ENCODE data around the gene SIRT2. TPM values are rescaled to one million over a fixed set of nuclear protein-coding genes. Genes with fewer than 3 reads are reported as not detected.

SIRT2 gene
- total RNA-seq, 2 experiments from 2014 or later = 45.2 to 47.1 TPM

GRCh38 chr19:38917516-38917915, 18.1 kb upstream of the SIRT2 start:
- Mint-ChIP-seq H3K27ac (peak overlapping the region; percentile 44), H3K4me3 (no peak overlapping the region), H3K27me3 (no peaks in the 10 kb centered on the region), H3K36me3 (ENCODE audit: low read depth) (peaks cover 7% of the 10 kb centered on the region), H3K9me3 (no peaks in the 10 kb centered on the region), H3K4me1 (peaks cover 2% of the 10 kb centered on the region)
- ChIA-PET POLR2A (no interaction called here), CTCF (interaction anchor here (0.8 to 1.1 kb wide), 2 partner anchors 10 to 13 kb away, joined by 3 to 4 read pairs; partner anchors contain the start of genes MRPS12 and SARS2)
- DNase-seq = no peak

DNA sequence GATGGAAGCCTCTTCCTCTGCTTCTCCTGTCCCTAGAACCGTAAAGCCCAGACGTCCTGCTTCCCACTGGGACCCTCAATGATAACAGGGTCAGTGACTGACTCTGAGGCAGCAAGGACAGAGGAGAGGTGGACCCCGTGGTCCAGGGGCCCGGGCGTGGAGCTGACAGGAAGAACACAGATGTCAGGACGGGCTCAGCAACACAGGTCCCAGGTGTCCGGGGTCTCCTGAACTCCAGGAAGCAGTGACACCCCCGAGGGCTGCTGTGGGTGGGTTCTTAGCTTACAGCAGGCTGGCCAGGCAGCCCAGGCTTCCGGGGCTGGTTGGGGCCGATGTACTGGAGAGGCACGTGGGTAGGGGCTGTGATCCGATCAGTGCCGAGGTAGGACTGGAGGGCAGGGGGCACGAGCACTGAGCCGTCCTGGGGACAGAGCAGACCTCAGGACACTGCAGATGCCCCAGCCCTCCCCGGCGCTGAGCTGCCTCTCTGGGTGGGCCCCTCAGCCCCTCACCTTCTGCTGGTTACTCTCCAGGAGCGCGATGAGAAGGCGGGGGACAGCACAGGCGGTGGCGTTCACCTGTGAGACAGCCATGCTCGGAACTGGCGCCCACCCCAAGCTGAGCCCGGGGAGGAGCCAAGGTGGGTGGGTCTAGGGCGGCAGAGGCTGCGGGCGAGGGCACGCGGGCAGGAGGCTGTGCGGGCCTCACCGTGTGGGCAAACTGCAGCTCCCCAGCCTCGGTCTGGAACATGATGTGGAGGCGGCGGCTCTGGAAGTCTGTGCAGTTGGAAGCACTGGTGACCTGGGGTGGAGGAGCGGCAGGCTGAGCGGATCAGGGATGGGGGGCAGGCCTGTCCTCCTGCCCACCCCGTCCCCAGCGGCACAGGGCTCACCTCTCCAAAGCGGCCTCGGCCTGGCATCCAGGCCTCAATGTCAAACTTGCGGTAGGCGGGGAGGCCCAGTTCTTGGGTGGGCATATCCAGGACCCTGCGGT, 16.2 kb upstream of the SIRT2 start:
- CTCF ChIA-PET = interaction anchor here (0.6 to 1.3 kb wide), 4 partner anchors 9 to 17 kb away, joined by 3 to 6 read pairs (median 4); no protein-coding TSS in a partner anchor
- H3K9me3 Mint-ChIP-seq = no peaks in the 10 kb centered on the region
- POLR2A ChIA-PET = no interaction called here

DNA sequence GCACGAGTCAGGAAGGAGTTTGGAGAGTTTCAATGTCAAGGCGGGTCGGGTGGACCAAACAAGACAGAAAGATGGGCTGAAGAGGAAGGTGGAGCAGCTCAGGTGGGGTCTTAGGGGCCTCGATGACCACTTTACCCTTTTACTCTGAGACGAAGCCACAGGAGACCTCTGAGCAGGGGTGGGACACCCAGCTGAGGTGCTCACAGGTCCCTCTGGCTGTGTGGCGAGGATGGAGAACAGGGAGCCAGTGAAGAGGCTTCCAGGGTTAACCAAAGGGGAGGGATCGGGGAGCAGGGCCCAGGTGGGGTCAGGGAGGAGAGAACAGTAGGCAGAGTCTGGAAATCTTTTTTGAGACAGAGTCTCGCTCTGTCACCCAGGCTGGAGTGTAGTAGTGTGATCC, 14.5 kb upstream of the SIRT2 start:
- ChIA-PET POLR2A (interaction anchor here (0.5 kb wide), 1 partner anchor 123 kb away, joined by 3 read pairs; no protein-coding TSS in a partner anchor), CTCF (interaction anchor here (1.1 to 1.3 kb wide), 3 partner anchors 17 to 144 kb away, joined by 3 to 4 read pairs (median 3); partner anchors contain the start of genes MRPS12 and SARS2)
- H3K4me1 Mint-ChIP-seq = peaks cover 5% of the 10 kb centered on the region
- H3K27me3 Mint-ChIP-seq = no peaks in the 10 kb centered on the region
- H3K4me3 Mint-ChIP-seq = no peak overlapping the region
- H3K36me3 Mint-ChIP-seq (ENCODE audit: low read depth) = peaks cover 11% of the 10 kb centered on the region
- no peak overlapping the region for H3K27ac Mint-ChIP-seq
- H3K9me3 Mint-ChIP-seq = no peaks in the 10 kb centered on the region
- no peak for DNase-seq

More for the DNA sequence above, 16.2 kb upstream of the SIRT2 start:
- H3K36me3 Mint-ChIP-seq (ENCODE audit: low read depth) = peaks cover 6% of the 10 kb centered on the region
- peaks cover 2% of the 10 kb centered on the region for H3K4me1 Mint-ChIP-seq
- DNase-seq = no peak
- H3K4me3 Mint-ChIP-seq = no peak overlapping the region
- no peak overlapping the region for H3K27ac Mint-ChIP-seq
- H3K27me3 Mint-ChIP-seq = no peaks in the 10 kb centered on the region

- peak overlapping the region; percentile 15 for H3K27ac Mint-ChIP-seq
- H3K27me3 Mint-ChIP-seq = no peaks in the 10 kb centered on the region
- H3K4me1 Mint-ChIP-seq = peaks cover 11% of the 10 kb centered on the region
- ChIA-PET CTCF (interaction anchor here (0.9 to 1.5 kb wide), 3 partner anchors 10 to 21 kb away, joined by 3 to 4 read pairs (median 4); partner anchors contain the start of genes MRPS12 and SARS2), POLR2A (no interaction called here)
- H3K4me3 Mint-ChIP-seq = no peak overlapping the region
- no peaks in the 10 kb centered on the region for H3K9me3 Mint-ChIP-seq
- peaks cover 19% of the 10 kb centered on the region for H3K36me3 Mint-ChIP-seq (ENCODE audit: low read depth)
- DNase-seq = no peak
Measured at GRCh38 chr19:38912600-38913514, 13.4 kb upstream of the SIRT2 start.

GRCh38 chr19:38911388-38912001, 12.1 kb upstream of the SIRT2 start:
- Mint-ChIP-seq H3K27ac (no peak overlapping the region), H3K36me3 (ENCODE audit: low read depth) (peaks cover 32% of the 10 kb centered on the region), H3K9me3 (no peaks in the 10 kb centered on the region), H3K4me3 (no peak overlapping the region), H3K27me3 (no peaks in the 10 kb centered on the region), H3K4me1 (peaks cover 14% of the 10 kb centered on the region)
- CTCF ChIA-PET = interaction anchor here (1.4 to 1.5 kb wide), 2 partner anchors 9 to 19 kb away, joined by 3 to 6 read pairs; partner anchors contain the start of genes MRPS12 and SARS2
- POLR2A ChIA-PET = no interaction called here
- DNase-seq = no peak

GRCh38 chr19:38910488-38910887, 11.1 kb upstream of the SIRT2 start:
- DNase-seq = no peak
- H3K4me3 Mint-ChIP-seq = no peak overlapping the region
- H3K36me3 Mint-ChIP-seq (ENCODE audit: low read depth) = peaks cover 32% of the 10 kb centered on the region
- H3K4me1 Mint-ChIP-seq = peaks cover 14% of the 10 kb centered on the region
- peak overlapping the region; percentile 62 for H3K27ac Mint-ChIP-seq
- ChIA-PET CTCF (interaction anchor here (0.6 to 1.4 kb wide), 2 partner anchors 20 to 75 kb away, joined by 4 to 6 read pairs; partner anchors contain the start of genes MRPS12 and SARS2), POLR2A (no interaction called here)
- no peaks in the 10 kb centered on the region for H3K9me3 Mint-ChIP-seq
- H3K27me3 Mint-ChIP-seq = no peaks in the 10 kb centered on the region

DNA sequence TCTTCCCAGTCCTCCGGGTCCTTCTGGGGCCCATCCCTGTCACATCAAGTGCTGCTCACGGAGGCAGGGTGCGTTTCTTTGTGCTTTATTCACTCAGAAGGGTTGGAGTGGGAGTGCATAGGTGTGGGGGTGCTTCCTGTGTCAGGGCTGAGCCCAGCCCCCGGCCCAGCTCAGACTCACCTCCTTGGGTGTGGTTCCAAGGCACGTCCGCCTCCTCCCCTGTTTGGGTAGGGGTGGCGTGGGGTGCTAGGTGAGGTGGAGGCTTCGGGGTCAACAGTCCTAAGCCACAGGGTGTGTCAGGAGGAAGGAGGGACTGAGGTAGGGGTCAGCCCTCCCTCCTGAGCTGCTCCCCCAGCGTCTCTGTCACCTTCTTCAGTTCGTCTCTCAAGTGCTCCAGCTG, 9.5 kb upstream of the SIRT2 start:
- no peak overlapping the region for H3K4me3 Mint-ChIP-seq
- peaks cover 21% of the 10 kb centered on the region for H3K4me1 Mint-ChIP-seq
- peak overlapping the region; percentile 68 for H3K27ac Mint-ChIP-seq
- ChIA-PET CTCF (interaction anchor here (0.6 to 1.1 kb wide), 2 partner anchors 21 to 139 kb away, joined by 3 to 6 read pairs; no protein-coding TSS in a partner anchor), POLR2A (no interaction called here)
- H3K9me3 Mint-ChIP-seq = no peaks in the 10 kb centered on the region
- DNase-seq = no peak
- H3K36me3 Mint-ChIP-seq (ENCODE audit: low read depth) = peaks cover 41% of the 10 kb centered on the region
- no peaks in the 10 kb centered on the region for H3K27me3 Mint-ChIP-seq

DNA sequence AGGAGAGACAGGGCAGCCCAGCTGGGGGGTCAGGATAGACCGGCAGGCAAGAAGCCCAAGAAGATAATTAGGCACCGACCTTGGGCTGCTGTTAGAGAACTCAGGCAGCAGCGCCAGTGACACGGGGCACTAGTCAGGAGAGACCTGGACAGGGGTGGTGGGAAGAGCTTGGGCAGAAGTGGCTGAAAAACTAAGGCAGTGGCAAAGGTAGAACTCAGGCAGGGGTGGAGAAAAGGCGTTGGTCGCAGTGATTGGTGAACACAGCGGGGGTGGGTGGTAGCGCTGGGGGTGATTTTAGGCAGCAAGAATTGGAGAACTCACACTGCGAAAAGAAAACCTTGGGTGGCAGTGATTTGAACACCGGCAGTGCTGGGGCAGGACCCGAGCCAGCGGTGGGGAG, 8.3 kb upstream of the SIRT2 start:
- no peaks in the 10 kb centered on the region for H3K27me3 Mint-ChIP-seq
- ChIA-PET POLR2A (no interaction called here), CTCF (interaction anchor here (2.1 kb wide), 1 partner anchor 23 kb away, joined by 9 read pairs; the partner anchor contains the start of genes MRPS12 and SARS2)
- peak overlapping the region; percentile 78 for H3K27ac Mint-ChIP-seq
- no peaks in the 10 kb centered on the region for H3K9me3 Mint-ChIP-seq
- H3K4me3 Mint-ChIP-seq = no peak overlapping the region
- DNase-seq = no peak
- peaks cover 21% of the 10 kb centered on the region for H3K4me1 Mint-ChIP-seq
- peaks cover 41% of the 10 kb centered on the region for H3K36me3 Mint-ChIP-seq (ENCODE audit: low read depth)

DNA sequence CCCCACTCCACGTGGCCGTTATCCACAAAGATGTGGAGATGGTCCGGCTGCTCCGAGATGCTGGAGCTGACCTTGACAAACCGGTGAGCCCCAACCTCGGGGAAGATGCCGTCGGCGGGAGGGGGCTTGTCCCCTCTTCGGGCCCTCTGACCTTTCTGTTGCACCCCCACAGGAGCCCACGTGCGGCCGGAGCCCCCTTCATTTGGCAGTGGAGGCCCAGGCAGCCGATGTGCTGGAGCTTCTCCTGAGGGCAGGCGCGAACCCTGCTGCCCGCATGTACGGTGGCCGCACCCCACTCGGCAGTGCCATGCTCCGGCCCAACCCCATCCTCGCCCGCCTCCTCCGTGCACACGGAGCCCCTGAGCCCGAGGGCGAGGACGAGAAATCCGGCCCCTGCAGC, 7.8 kb upstream of the SIRT2 start:
- Mint-ChIP-seq H3K4me3 (no peak overlapping the region), H3K4me1 (peaks cover 22% of the 10 kb centered on the region), H3K36me3 (ENCODE audit: low read depth) (peaks cover 42% of the 10 kb centered on the region), H3K27ac (no peak overlapping the region), H3K27me3 (no peaks in the 10 kb centered on the region), H3K9me3 (no peaks in the 10 kb centered on the region)
- ChIA-PET CTCF (interaction anchor here (2.0 to 2.1 kb wide), 2 partner anchors 8 to 23 kb away, joined by 6 to 9 read pairs; partner anchors contain the start of genes MRPS12 and SARS2), POLR2A (no interaction called here)
- DNase-seq = no peak

DNA sequence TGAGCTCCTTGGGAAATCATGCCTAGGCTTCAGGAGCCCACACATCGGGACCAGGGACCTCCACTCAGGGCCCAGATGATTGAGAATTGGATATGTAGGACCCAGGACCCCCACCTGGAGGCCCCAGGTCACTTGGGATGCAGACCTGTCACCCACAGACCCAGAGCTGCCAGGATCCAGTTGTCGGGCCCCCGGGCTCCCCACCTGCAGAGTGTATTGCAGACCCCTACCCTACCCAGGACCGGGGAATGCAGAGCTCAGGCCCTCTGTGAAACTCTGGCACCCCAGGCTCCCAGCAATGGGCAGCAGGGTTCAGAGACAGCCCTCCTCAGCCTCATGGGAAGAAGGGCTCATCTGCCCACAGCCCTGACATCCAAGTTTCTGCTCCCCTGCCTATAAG, 6.2 kb upstream of the SIRT2 start:
- DNase-seq = no peak
- ChIA-PET CTCF (interaction anchor here (0.7 to 2.0 kb wide), 7 partner anchors 10 to 680 kb away, joined by 3 to 6 read pairs (median 3); partner anchors contain the start of genes MRPS12 and SARS2), POLR2A (no interaction called here)
- Mint-ChIP-seq H3K27ac (no peak overlapping the region), H3K27me3 (no peaks in the 10 kb centered on the region), H3K36me3 (ENCODE audit: low read depth) (peaks cover 45% of the 10 kb centered on the region), H3K4me3 (no peak overlapping the region), H3K9me3 (no peaks in the 10 kb centered on the region), H3K4me1 (peaks cover 32% of the 10 kb centered on the region)

GRCh38 chr19:38904581-38905539, 5.4 kb upstream of the SIRT2 start:
- POLR2A ChIA-PET = no interaction called here
- H3K4me1 Mint-ChIP-seq = peaks cover 35% of the 10 kb centered on the region
- no peaks in the 10 kb centered on the region for H3K27me3 Mint-ChIP-seq
- H3K27ac Mint-ChIP-seq = no peak overlapping the region
- H3K4me3 Mint-ChIP-seq = no peak overlapping the region
- H3K9me3 Mint-ChIP-seq = no peaks in the 10 kb centered on the region
- DNase-seq = no peak
- CTCF ChIA-PET = interaction anchor here (1.1 to 2.0 kb wide), 4 partner anchors 10 to 26 kb away, joined by 3 to 6 read pairs (median 3); partner anchors contain the start of genes MRPS12 and SARS2
- peaks cover 43% of the 10 kb centered on the region for H3K36me3 Mint-ChIP-seq (ENCODE audit: low read depth)
